ENCODE results near the gene NECTIN2. TPM values are rescaled to one million over a fixed set of nuclear protein-coding genes. Genes with fewer than 3 reads are reported as not detected.

NECTIN2 gene
- total RNA-seq, 1 donor from 2014 or later: 116 TPM

- peak; percentile 9 for TF ChIP-seq CTCF (IDR thresholded peaks at IDR 0.05)
- Mint-ChIP-seq H3K27me3 (ENCODE audit: low read depth) (no peaks in the 10 kb centered on the region), H3K4me3 (ENCODE audit: unreplicated experiment) (peak within 1 kb of the TSS; percentile 71), H3K36me3 (ENCODE audit: low read depth) (peaks cover 4% of the 10 kb centered on the region), H3K9me3 (ENCODE audit: low read depth) (no peaks in the 10 kb centered on the region), H3K4me1 (ENCODE audit: low read depth) (peaks cover 26% of the 10 kb centered on the region), H3K27ac (ENCODE audit: unreplicated experiment) (peak within 1 kb of the TSS; percentile 66)
- DNase-seq (ENCODE audit: low spot score): no peak
Observed at GRCh38 chr19:44808463-44809371, 37.4 kb upstream of the NECTIN2 start, which contains the start of gene BCAM. TSS of gene BCAM (plus strand) at chr19:44809103. CDS start at chr19:44809125, 22 bp downstream.

- no peaks in the 10 kb centered on the region for H3K9me3 Mint-ChIP-seq (ENCODE audit: low read depth)
- no peak for TF ChIP-seq CTCF (IDR thresholded peaks at IDR 0.05)
Observed at GRCh38 chr19:44809577-44810233, 36.4 kb upstream of the NECTIN2 start.

GRCh38 chr19:44810234-44811121 is 35.6 kb upstream of the NECTIN2 start:
- H3K4me1 Mint-ChIP-seq (ENCODE audit: low read depth): peaks cover 26% of the 10 kb centered on the region
- no peak for TF ChIP-seq CTCF (IDR thresholded peaks at IDR 0.05)
- H3K4me3 Mint-ChIP-seq (ENCODE audit: unreplicated experiment): peak overlapping the region; percentile 53
- no peaks in the 10 kb centered on the region for H3K27me3 Mint-ChIP-seq (ENCODE audit: low read depth)
- no peaks in the 10 kb centered on the region for H3K9me3 Mint-ChIP-seq (ENCODE audit: low read depth)
- H3K36me3 Mint-ChIP-seq (ENCODE audit: low read depth): peaks cover 11% of the 10 kb centered on the region
- no peak for DNase-seq (ENCODE audit: low spot score)
- H3K27ac Mint-ChIP-seq (ENCODE audit: unreplicated experiment): no peak overlapping the region

More at GRCh38 chr19:44809577-44810233, 36.4 kb upstream of the NECTIN2 start:
- H3K4me3 Mint-ChIP-seq (ENCODE audit: unreplicated experiment): peak overlapping the region; percentile 71
- H3K27me3 Mint-ChIP-seq (ENCODE audit: low read depth): no peaks in the 10 kb centered on the region
- no peak overlapping the region for H3K27ac Mint-ChIP-seq (ENCODE audit: unreplicated experiment)
- no peak for DNase-seq (ENCODE audit: low spot score)
- H3K36me3 Mint-ChIP-seq (ENCODE audit: low read depth): peaks cover 10% of the 10 kb centered on the region
- H3K4me1 Mint-ChIP-seq (ENCODE audit: low read depth): peaks cover 26% of the 10 kb centered on the region

- no peak overlapping the region for H3K4me3 Mint-ChIP-seq (ENCODE audit: unreplicated experiment)
- H3K36me3 Mint-ChIP-seq (ENCODE audit: low read depth): peaks cover 11% of the 10 kb centered on the region
- H3K9me3 Mint-ChIP-seq (ENCODE audit: low read depth): no peaks in the 10 kb centered on the region
- no peaks in the 10 kb centered on the region for H3K27me3 Mint-ChIP-seq (ENCODE audit: low read depth)
- TF ChIP-seq CTCF (IDR thresholded peaks at IDR 0.05): no peak
- H3K4me1 Mint-ChIP-seq (ENCODE audit: low read depth): peaks cover 26% of the 10 kb centered on the region
- no peak for DNase-seq (ENCODE audit: low spot score)
- no peak overlapping the region for H3K27ac Mint-ChIP-seq (ENCODE audit: unreplicated experiment)
Observed at GRCh38 chr19:44811122-44811419, 35.0 kb upstream of the NECTIN2 start.

All from chondrocyte (in vitro differentiated cells).